Skeletal muscle satellite cell (primary cell): Measurements from ENCODE around the gene MRLN.

Experiments used
- H3K27me3 ChIP-seq: 2 replicates; pipeline ENCODE4 v1.7.0; 2013; ENCODE audit warnings: low read length; ENCODE audit not compliant: control insufficient read depth, insufficient read depth
- H3K36me3 ChIP-seq: 2 replicates; pipeline ENCODE4 v1.7.0; 2013; ENCODE audit warnings: mild to moderate bottlenecking, control low read depth, low read length; ENCODE audit not compliant: insufficient read depth
- H3K4me1 ChIP-seq: 2 replicates; pipeline ENCODE4 v1.7.0; 2013; ENCODE audit warnings: low read length; ENCODE audit not compliant: control insufficient read depth, insufficient read depth
- H3K4me2 ChIP-seq: 2 replicates; pipeline ENCODE4 v1.7.0; 2013; ENCODE audit warnings: mild to moderate bottlenecking, low read length
- H3K4me3 ChIP-seq: 2 replicates; pipeline ENCODE4 v1.7.0; 2013; ENCODE audit warnings: low read length
- H3K9ac ChIP-seq: 2 replicates; pipeline ENCODE4 v1.7.0; 2013; ENCODE audit warnings: mild to moderate bottlenecking, low read depth, low read length, moderate library complexity
- H3K9me3 ChIP-seq: replicated peaks from 2 replicates; pipeline ENCODE4 v1.7.0; 2013; ENCODE audit warnings: mild to moderate bottlenecking, control low read depth, low read length

The MRLN gene

GRCh38 chr10:59698326-59698725, 54.9 kb downstream of the MRLN start:
- Histone ChIP-seq H3K9me3 (no peaks in the 10 kb centered on the region), H3K4me3 (no peak overlapping the region), H3K9ac (no peak overlapping the region), H3K36me3 (no peaks in the 10 kb centered on the region), H3K4me1 (no peaks in the 10 kb centered on the region), H3K27me3 (no peaks in the 10 kb centered on the region), H3K4me2 (no peak overlapping the region)

GRCh38 chr10:59695637-59696036, 57.6 kb downstream of the MRLN start:
- Histone ChIP-seq H3K9me3 (no peaks in the 10 kb centered on the region), H3K36me3 (no peaks in the 10 kb centered on the region), H3K27me3 (no peaks in the 10 kb centered on the region), H3K9ac (no peak overlapping the region), H3K4me2 (no peak overlapping the region), H3K4me1 (no peaks in the 10 kb centered on the region), H3K4me3 (no peak overlapping the region)

GRCh38 chr10:59694936-59695335, 58.3 kb downstream of the MRLN start:
- H3K9ac ChIP-seq: no peak overlapping the region
- no peaks in the 10 kb centered on the region for H3K36me3 ChIP-seq
- H3K4me1 ChIP-seq: no peaks in the 10 kb centered on the region
- no peaks in the 10 kb centered on the region for H3K27me3 ChIP-seq
- H3K4me2 ChIP-seq: no peak overlapping the region
- no peak overlapping the region for H3K4me3 ChIP-seq
- H3K9me3 ChIP-seq: no peaks in the 10 kb centered on the region

- no peak overlapping the region for H3K9ac ChIP-seq
- no peaks in the 10 kb centered on the region for H3K27me3 ChIP-seq
- no peak overlapping the region for H3K4me2 ChIP-seq
- H3K4me1 ChIP-seq: peaks cover 8% of the 10 kb centered on the region
- H3K9me3 ChIP-seq: no peaks in the 10 kb centered on the region
- no peaks in the 10 kb centered on the region for H3K36me3 ChIP-seq
- H3K4me3 ChIP-seq: no peak overlapping the region
These were observed 61.1 kb downstream of the MRLN start for GRCh38 chr10:59692113-59692512.

GRCh38 chr10:59688921-59689351, 64.3 kb downstream of the MRLN start:
- no peak overlapping the region for H3K4me2 ChIP-seq
- H3K9ac ChIP-seq: no peak overlapping the region
- no peak overlapping the region for H3K4me3 ChIP-seq
- H3K4me1 ChIP-seq: peaks cover 8% of the 10 kb centered on the region
- H3K36me3 ChIP-seq: no peaks in the 10 kb centered on the region
- H3K27me3 ChIP-seq: no peaks in the 10 kb centered on the region
- H3K9me3 ChIP-seq: no peaks in the 10 kb centered on the region

- Histone ChIP-seq H3K4me3 (no peak overlapping the region), H3K9me3 (no peaks in the 10 kb centered on the region), H3K4me1 (peaks cover 18% of the 10 kb centered on the region), H3K27me3 (no peaks in the 10 kb centered on the region), H3K4me2 (no peak overlapping the region), H3K36me3 (no peaks in the 10 kb centered on the region), H3K9ac (no peak overlapping the region)
These were observed 65.6 kb downstream of the MRLN start for GRCh38 chr10:59687657-59688056.
